Muscle layer of duodenum (tissue), 2 donors: ENCODE data around the gene CALML3.

Source experiments
- H3K27ac ChIP-seq: one replicate; pipeline ENCODE4 v1.7.0; 2013; ENCODE audit warnings: mild to moderate bottlenecking, low read length
- H3K27me3 ChIP-seq: one replicate; pipeline ENCODE4 v1.7.0; 2013; ENCODE audit warnings: low read depth, mild to moderate bottlenecking, control low read depth, low read length
- H3K36me3 ChIP-seq, 2 donors: one replicate each; pipeline ENCODE4 v1.7.0; 2013; ENCODE audit warnings: low read length in 2 of 2, control low read depth in 1 of 2, mild to moderate bottlenecking in 1 of 2; ENCODE audit not compliant: insufficient read depth in 2 of 2, control insufficient read depth in 1 of 2
- H3K4me1 ChIP-seq, 2 donors: one replicate each; pipeline ENCODE4 v1.7.0; 2013; ENCODE audit warnings: low read length in 2 of 2, mild to moderate bottlenecking in 2 of 2, control low read depth in 1 of 2, moderate library complexity in 1 of 2; ENCODE audit not compliant: insufficient read depth in 2 of 2, control insufficient read depth in 1 of 2
- H3K4me3 ChIP-seq, 2 donors: one replicate each; pipeline ENCODE4 v1.7.0; 2013; ENCODE audit warnings: low read length in 2 of 2, low read depth in 1 of 2, mild to moderate bottlenecking in 1 of 2
- H3K9me3 ChIP-seq, 2 donors: one replicate each; pipeline ENCODE4 v1.7.0; 2013; ENCODE audit warnings: low read length in 2 of 2, control low read depth in 1 of 2, mild to moderate bottlenecking in 1 of 2; ENCODE audit not compliant: control insufficient read depth in 1 of 2
- donor health status: healthy.

CALML3 gene

DNA sequence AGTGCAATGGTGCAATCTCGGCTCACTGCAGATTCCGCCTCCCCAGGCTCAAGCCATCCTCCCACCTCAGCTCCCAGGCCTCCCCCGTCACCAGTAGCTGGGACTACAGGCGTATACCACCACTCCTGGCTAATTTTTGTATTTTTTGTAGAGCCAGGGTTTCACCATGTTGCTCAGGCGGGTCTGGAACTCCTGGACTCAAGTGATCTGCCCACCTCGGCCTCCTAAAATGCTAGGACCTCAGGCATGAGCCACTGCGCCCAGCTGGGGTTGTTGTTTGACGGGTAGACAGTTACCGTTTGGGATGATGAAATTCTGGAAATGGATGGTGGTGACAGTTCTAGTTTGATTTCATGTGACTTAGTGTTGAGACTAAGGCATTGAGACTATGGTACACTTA, 15.3 kb downstream of the CALML3 start:
- Histone ChIP-seq H3K27ac (no peak overlapping the region), H3K4me3 (no peak overlapping the region), H3K27me3 (no peaks in the 10 kb centered on the region), H3K4me1 (peaks cover 0 to 8% of the 10 kb centered on the region in 2 donors), H3K36me3 (no peaks in the 10 kb centered on the region), H3K9me3 (peaks cover 6 to 12% of the 10 kb centered on the region in 2 donors)

DNA sequence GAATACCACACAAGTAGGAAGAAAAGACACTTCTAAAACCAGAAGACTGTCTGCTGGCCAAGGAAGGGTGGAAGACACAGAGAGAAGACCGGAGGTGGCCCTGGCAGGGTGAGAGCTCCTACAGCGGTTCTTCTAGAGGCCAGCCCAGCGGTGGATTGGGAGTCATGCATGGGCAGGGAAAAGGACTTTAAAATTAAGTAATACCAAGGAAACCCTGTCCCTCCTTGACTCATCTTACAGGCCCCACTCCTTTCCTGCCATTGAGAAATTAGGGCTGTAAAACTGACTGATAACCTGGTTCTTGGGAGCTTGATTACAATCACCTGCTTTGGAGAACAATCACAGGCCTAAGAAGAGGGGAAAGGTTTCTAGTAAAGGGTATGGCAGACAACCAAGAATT, 16.1 kb downstream of the CALML3 start:
- H3K27ac ChIP-seq: no peak overlapping the region
- peaks cover 6 to 12% of the 10 kb centered on the region in 2 donors for H3K9me3 ChIP-seq
- H3K27me3 ChIP-seq: no peaks in the 10 kb centered on the region
- H3K4me1 ChIP-seq: peaks cover 0 to 8% of the 10 kb centered on the region in 2 donors
- no peak overlapping the region for H3K4me3 ChIP-seq
- no peaks in the 10 kb centered on the region for H3K36me3 ChIP-seq

DNA sequence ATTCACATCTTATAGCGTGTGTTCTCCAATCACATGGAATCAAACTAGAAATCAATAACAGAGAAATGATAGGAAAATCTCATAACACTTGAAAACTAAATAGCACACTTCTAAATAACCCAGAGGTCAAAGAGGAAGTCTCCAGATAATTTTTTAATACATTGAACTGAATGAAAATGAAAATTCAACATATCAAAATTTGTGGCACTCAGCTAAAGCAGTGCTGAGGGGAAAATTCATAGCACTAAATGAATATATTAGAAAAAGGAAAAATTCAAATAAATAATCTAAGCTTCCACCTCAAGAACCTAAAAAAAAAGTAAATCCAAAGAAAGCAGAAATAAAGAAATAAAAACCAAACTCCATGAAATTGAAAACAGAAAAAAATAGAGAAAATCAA, 17.3 kb downstream of the CALML3 start:
- Histone ChIP-seq H3K4me3 (no peak overlapping the region), H3K9me3 (peaks cover 6 to 12% of the 10 kb centered on the region in 2 donors), H3K36me3 (no peaks in the 10 kb centered on the region), H3K27me3 (no peaks in the 10 kb centered on the region), H3K4me1 (peaks cover 7 to 14% of the 10 kb centered on the region in 2 donors), H3K27ac (no peak overlapping the region)

DNA sequence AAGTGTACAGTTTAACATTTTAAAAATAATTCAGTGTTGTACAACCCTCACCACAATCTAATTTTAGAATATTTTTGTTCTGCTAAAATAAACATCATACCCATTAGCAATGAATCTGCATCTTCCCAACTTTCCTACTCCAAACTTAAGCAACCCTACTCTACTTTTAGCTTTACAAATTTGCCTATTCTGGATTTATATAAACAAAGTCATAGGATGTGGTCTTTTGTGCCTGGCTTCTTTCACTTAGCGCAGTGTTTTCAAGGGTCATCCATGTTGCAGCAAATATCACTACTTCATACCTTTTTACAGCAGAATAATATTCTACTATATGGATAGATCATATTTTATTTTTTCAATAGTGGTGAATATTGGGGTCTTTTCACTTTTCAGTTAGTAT, 18.9 kb downstream of the CALML3 start:
- peaks cover 17 to 19% of the 10 kb centered on the region in 2 donors for H3K4me1 ChIP-seq
- no peak overlapping the region for H3K27ac ChIP-seq
- H3K36me3 ChIP-seq: no peaks in the 10 kb centered on the region
- H3K27me3 ChIP-seq: no peaks in the 10 kb centered on the region
- H3K4me3 ChIP-seq: no peak overlapping the region
- peaks cover 6 to 12% of the 10 kb centered on the region in 2 donors for H3K9me3 ChIP-seq

DNA sequence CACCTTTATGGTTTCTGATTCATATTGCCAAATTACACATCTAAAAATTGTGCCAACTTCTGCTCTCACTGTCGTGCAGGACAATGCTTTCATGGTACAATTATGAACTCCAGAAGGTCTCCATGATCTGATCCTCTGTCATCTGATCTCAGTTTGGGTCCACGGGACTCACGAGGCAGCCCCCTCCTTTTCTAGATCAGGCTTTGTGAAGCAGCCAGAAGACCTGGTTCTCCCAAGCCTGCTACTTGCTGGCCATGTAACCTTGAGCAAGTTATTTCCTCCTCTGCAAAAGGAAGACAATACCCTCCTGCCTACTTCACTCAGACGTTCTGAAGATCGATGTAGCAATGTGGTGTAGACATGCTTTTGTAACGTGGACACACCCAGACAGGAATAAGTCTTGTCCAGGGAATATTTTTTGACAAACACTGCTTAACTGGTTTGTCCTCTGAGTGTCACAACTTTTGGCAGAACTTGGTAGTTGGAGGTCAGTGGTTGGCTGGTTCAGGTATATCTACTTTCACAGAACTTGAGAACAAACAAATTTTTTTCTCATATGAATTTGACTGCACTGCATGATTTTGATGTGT, 19.6 kb downstream of the CALML3 start:
- peaks cover 6 to 12% of the 10 kb centered on the region in 2 donors for H3K9me3 ChIP-seq
- H3K27ac ChIP-seq: no peak overlapping the region
- H3K27me3 ChIP-seq: no peaks in the 10 kb centered on the region
- H3K36me3 ChIP-seq: no peaks in the 10 kb centered on the region
- peaks cover 12 to 19% of the 10 kb centered on the region in 2 donors for H3K4me1 ChIP-seq
- H3K4me3 ChIP-seq: no peak overlapping the region

DNA sequence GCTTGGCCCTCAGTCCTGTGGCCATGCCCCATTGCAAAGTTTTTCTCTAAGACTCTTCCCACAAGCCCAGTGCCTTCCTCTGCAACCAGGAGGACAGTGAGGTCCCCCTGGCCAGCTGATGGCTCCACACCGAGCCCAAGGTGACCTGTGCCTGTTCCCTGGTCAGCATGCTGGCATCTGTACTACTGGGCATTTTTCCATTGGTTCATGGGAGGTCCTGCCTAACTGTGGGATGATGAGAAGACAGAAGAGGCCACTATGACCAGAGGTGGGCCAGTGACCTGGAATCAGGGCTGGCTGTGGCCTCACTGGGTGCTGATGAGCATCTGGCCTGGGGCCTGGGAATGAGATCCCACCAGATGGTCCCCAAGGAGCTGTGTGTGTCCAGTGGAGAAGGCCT, 20.2 kb downstream of the CALML3 start:
- Histone ChIP-seq H3K27ac (peak overlapping the region; percentile 95), H3K4me3 (no peak overlapping the region), H3K36me3 (no peaks in the 10 kb centered on the region), H3K9me3 (peaks cover 6 to 12% of the 10 kb centered on the region in 2 donors), H3K27me3 (no peaks in the 10 kb centered on the region), H3K4me1 (peaks cover 12 to 19% of the 10 kb centered on the region in 2 donors)

DNA sequence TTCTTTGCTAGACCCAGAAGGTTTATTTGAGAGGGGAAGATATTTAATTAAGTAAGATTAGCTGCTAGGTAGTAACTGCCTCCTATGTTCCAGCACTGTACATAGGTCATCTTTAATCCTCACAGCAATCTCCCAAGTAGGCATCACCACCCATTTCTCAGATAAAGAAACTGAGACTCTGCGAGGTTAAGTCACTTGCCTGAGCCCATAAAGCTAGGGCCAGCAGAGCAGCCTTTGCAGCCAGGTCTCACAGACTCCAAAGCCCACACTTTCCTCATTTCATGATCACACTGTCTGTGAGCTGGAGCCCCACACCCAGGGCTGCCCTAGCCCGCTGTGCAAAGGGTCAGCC, 20.6 kb downstream of the CALML3 start:
- H3K27me3 ChIP-seq: no peaks in the 10 kb centered on the region
- peaks cover 6 to 12% of the 10 kb centered on the region in 2 donors for H3K9me3 ChIP-seq
- peaks cover 12 to 19% of the 10 kb centered on the region in 2 donors for H3K4me1 ChIP-seq
- H3K27ac ChIP-seq: peak overlapping the region; percentile 95
- H3K36me3 ChIP-seq: no peaks in the 10 kb centered on the region
- H3K4me3 ChIP-seq: no peak overlapping the region

DNA sequence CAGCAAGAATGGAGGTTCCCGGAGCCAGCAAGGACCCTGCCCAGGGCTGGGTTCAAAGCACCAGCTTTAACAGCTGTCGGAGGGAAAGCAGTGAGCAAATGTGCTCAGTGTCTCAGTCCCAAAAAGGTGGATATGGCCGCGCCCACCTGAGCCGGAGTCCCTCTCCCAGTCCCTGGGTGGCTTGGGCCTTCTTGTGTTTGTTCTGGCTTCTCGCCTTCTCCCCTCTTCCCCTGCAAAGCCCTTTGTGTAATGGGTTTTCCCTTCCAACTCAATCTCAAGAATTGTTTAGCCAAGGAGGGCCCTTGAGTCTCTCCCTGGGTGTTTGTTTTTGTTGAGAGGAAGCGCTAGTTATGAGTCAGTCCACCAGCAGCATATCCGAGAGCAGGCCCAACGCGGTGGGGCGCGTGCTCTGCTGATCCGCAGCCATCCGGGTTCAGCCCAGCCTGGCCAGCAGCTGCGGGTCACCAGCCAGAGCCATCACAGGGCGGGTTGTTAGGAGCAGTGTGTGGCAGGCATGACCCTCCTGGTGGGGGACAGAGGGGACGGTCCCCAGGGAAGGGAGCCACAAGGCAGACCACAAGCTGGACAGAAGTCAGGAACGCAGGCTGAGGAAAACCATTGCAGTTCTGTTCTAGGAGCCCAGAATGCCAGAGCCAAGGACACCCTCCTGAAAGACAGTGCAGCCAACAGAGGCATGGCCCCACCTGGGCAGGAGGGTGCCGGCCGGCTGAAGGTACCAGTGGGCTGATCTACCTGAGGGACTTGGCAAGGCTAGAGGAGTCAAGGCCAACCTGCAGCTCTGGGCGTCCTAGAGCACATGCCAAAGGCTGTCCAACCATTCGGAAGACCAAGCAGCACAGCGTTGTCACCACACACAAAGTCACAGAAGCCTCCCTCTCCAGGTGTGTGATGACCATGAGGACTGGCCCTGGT, 21.3 kb downstream of the CALML3 start:
- Histone ChIP-seq H3K27ac (peak overlapping the region; percentile 95), H3K36me3 (no peaks in the 10 kb centered on the region), H3K4me1 (peaks cover 12 to 19% of the 10 kb centered on the region in 2 donors), H3K4me3 (no peak overlapping the region), H3K9me3 (peaks cover 6 to 12% of the 10 kb centered on the region in 2 donors), H3K27me3 (no peaks in the 10 kb centered on the region)

DNA sequence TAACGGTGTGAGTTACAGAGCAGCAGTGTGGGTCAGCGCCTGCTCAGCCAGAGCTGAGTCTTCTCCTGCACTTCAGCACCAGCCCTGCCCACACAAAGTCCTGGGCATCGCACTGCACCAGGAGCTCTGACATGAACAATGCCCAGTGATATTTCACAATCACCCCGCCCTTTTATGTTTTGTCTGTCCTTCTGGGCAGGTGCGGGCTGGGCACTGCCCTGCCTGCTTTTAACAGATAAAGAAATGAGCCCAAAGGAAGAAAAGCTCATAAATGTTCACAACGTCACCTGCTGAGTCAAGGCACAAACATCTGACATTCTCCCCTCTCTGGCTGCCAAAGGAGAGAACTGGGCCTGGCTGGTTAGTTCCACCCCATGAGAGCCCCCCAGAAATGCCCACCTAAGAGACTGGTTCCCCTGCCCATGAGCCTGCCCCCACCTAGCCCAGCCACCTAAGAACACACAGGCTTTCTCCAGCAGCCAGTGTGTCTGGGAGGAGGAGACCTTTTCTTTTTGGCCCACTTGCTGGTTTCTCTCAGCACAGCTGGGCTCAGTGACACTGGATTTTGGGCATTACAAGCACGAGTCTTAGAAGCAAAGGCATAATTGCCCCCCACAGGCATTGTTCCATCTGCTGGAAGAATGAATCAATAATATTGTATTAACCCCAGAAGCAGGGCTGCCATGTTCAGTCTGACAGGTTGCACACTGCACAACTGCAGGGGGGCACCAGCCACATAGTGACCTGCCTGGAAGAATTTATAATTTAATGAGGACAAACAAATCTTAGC, 22.3 kb downstream of the CALML3 start:
- peak overlapping the region; percentile 95 for H3K27ac ChIP-seq
- H3K27me3 ChIP-seq: no peaks in the 10 kb centered on the region
- H3K4me3 ChIP-seq: peak overlapping the region; percentile 51 to 55
- peaks cover 6% of the 10 kb centered on the region in 2 donors for H3K9me3 ChIP-seq
- H3K4me1 ChIP-seq: peaks cover 12 to 23% of the 10 kb centered on the region in 2 donors
- H3K36me3 ChIP-seq: no peaks in the 10 kb centered on the region

DNA sequence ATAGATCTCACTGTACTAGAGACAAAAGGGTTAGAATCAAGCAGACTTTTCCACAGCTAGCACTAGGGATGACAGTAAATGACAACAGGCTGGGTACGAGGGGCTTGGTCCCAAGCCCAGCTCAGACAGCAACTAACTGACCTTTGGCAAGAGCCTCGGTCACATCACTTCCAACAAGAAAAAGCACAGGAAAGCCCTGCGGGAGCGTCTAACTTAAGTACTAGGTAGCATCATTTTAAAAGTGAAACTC, 22.8 kb downstream of the CALML3 start:
- Histone ChIP-seq H3K9me3 (peaks cover 2 to 3% of the 10 kb centered on the region in 2 donors), H3K4me1 (peaks cover 12 to 23% of the 10 kb centered on the region in 2 donors), H3K27ac (peak overlapping the region; percentile 95), H3K27me3 (no peaks in the 10 kb centered on the region), H3K36me3 (no peaks in the 10 kb centered on the region), H3K4me3 (peak overlapping the region; percentile 51 to 55)

DNA sequence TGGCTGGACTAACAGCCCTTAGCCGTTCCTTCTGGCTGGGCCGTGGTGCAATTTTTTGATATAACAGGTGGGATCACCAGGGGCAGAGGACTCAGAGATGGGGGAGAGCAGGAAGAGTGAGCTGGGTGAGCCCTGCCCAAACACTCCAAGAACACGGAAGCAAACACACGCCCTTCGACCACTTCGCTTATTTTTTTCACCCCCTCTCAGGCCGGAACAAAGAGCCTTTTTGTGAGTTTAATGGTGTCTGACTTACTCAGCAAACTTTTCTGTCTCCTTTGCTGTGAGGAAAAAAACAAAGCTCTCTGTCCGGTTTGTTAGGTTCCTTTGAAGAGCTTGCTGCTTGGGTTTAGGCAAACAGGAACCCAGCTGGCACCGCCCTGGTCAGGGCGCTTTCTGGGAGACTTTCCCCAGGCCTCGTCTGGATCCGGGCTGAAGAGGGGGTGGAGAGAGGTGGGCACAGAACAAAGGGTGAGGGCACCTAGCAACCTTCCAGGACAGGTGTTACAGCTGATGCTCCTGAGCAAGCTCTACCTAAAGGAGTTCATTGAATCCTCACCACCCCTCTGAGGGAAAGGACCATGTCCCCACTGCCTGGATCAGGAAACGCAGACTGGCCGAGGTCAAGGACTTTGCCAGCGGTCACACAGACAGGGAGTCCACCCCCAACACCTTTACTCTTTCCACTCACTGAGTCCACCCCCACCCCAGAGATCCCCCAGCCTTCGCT, 23.3 kb downstream of the CALML3 start:
- H3K4me3 ChIP-seq: peak overlapping the region; percentile 51 to 55
- H3K9me3 ChIP-seq: no peaks in the 10 kb centered on the region
- H3K36me3 ChIP-seq: no peaks in the 10 kb centered on the region
- H3K4me1 ChIP-seq: peaks cover 12 to 23% of the 10 kb centered on the region in 2 donors
- no peaks in the 10 kb centered on the region for H3K27me3 ChIP-seq
- peak overlapping the region; percentile 95 for H3K27ac ChIP-seq
